ENCODE measurements around the gene TMEM69. TPM values are rescaled to one million over a fixed set of nuclear protein-coding genes. Genes with fewer than 3 reads are reported as not detected.
"Not testable (repeated sequence)": the region's sequence is repeated elsewhere in the genome, so short reads cannot be mapped to it uniquely, and the experiment has no call there.

TMEM69 gene
- total RNA-seq, 4 donors from 2014 or later = 10.4 to 17.4 (median 13.6) TPM

DNA sequence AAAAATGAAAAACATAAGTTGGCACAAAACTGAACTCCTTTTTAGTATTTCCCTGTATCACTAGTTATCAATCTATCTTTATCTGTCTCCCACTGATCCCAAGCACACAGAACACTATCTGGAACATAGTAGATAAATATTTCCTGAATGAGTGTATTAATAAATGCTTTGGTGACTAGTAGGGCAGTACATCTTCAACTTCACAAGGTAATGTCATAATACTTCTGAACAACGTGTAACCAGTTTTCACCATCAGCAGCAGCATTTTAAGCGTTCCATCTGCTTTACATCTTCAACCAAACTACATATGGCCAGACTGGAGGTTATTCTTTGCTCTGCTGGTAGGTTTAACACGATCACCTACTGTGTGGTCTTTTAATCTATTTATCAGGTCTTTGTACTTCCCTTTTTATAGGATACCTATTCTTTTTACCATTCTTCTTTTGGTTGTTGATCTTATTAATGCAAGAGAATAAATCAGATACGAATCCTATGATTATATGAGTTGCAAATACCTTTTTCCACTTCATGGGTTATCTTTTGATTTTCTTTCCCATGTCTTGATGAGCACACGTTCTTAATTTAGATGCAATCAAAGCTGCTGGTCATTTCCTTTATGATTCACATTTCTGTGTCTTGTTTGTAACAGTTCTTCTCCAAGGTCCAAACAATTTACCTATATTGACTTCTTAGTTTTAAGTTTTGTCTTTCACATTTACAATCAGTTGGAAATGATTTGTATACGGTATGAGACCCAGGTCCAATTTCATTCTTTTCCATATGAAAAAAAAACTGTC lies 17.9 kb upstream of the TMEM69 start:
- no peaks in the 10 kb centered on the region for H3K9me3 ChIP-seq
- H3K4me1 ChIP-seq = peaks cover 0 to 14% of the 10 kb centered on the region in 2 donors
- DNase-seq = no peak
- TF ChIP-seq, protein P1, sequence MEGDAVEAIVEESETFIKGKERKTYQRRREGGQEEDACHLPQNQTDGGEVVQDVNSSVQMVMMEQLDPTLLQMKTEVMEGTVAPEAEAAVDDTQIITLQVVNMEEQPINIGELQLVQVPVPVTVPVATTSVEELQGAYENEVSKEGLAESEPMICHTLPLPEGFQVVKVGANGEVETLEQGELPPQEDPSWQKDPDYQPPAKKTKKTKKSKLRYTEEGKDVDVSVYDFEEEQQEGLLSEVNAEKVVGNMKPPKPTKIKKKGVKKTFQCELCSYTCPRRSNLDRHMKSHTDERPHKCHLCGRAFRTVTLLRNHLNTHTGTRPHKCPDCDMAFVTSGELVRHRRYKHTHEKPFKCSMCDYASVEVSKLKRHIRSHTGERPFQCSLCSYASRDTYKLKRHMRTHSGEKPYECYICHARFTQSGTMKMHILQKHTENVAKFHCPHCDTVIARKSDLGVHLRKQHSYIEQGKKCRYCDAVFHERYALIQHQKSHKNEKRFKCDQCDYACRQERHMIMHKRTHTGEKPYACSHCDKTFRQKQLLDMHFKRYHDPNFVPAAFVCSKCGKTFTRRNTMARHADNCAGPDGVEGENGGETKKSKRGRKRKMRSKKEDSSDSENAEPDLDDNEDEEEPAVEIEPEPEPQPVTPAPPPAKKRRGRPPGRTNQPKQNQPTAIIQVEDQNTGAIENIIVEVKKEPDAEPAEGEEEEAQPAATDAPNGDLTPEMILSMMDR (IDR thresholded peaks at IDR 0.05) = no peak
- no peak for TF ChIP-seq POLR2A (IDR thresholded peaks at IDR 0.05)
- H3K4me3 ChIP-seq = no peak overlapping the region
- intact Hi-C loops (cut with DNase I; ENCODE audit: low total_unique reads) = no loop called here
- no peak overlapping the region for H3K27ac ChIP-seq
- H3K27me3 ChIP-seq = no peaks in the 10 kb centered on the region
- H3K36me3 ChIP-seq = no peaks in the 10 kb centered on the region

DNA sequence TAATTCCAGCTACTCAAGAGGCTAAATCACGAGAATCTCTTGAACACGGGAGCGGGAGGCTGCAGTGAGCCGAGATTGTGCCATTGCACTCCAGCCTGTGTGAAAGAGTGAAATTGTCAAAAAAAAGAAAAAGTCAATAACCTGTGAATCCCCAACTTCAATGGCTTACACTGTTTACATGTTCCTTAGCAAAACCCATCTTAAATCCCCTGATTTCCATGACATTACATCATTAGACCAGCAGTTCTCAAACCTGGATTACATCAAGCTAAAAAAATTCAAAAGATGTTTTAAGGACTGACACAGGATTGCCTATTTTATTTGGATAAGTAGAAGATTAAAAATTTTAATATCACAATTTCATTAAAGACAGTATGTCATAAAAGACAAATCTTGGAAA lies 14.0 kb upstream of the TMEM69 start:
- intact Hi-C loops (cut with DNase I; ENCODE audit: low total_unique reads) = no loop called here
- DNase-seq = no peak
- H3K27ac ChIP-seq = no peak overlapping the region
- no peaks in the 10 kb centered on the region for H3K27me3 ChIP-seq
- TF ChIP-seq, protein P1 (IDR thresholded peaks at IDR 0.05) = no peak
- TF ChIP-seq POLR2A (IDR thresholded peaks at IDR 0.05) = no peak
- no peaks in the 10 kb centered on the region for H3K36me3 ChIP-seq
- H3K9me3 ChIP-seq = no peaks in the 10 kb centered on the region
- peaks cover 0 to 17% of the 10 kb centered on the region in 2 donors for H3K4me1 ChIP-seq
- H3K4me3 ChIP-seq = no peak overlapping the region

DNA sequence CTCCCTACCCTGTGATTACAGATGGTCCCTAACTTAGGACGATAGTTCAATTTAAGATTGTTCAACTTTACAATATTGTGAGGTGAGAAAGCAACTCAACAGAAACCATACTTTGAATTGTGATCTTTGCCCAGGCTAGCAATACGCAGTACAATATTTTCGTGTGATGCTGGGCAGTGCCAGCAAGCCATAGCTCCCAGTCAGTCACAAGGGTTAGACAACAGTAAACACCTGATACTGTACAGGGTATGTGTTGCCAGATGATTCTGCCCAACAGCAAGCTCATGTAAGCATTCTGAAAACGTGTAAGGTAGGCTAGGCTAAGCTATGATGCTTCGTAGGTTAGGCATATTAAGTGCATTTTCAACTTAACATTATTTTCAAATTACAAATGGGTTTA lies 13.5 kb upstream of the TMEM69 start:
- Histone ChIP-seq H3K27ac (no peak overlapping the region), H3K4me1 (peaks cover 5 to 15% of the 10 kb centered on the region in 2 donors), H3K27me3 (no peaks in the 10 kb centered on the region), H3K4me3 (no peak overlapping the region), H3K36me3 (no peaks in the 10 kb centered on the region), H3K9me3 (no peaks in the 10 kb centered on the region)
- DNase-seq = no peak
- intact Hi-C loops (cut with DNase I; ENCODE audit: low total_unique reads) = no loop called here
- TF ChIP-seq POLR2A (IDR thresholded peaks at IDR 0.05) = no peak
- TF ChIP-seq, protein P1 (IDR thresholded peaks at IDR 0.05) = no peak

DNA sequence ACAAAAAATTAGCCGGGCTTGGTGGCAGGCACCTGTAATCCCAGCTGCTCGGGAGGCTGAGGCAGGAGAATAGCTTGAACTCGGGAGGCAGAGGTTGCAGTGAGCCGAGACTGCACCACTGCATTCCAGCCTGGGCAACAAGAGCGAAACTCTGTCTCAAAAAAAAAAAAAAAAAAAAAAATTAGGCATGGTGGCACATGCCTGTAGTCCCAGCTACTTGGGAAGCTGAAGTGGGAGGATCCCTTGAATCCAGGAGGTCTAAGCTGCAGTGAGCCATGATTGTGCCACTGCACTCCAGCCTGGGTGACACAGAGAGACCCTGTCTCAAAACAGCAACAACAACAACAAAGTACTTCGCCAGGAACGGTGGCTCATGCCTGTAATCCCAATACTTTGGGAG lies 11.4 kb upstream of the TMEM69 start:
- H3K4me1 ChIP-seq = peaks cover 7 to 11% of the 10 kb centered on the region in 2 donors
- H3K27ac ChIP-seq; H3K9me3 ChIP-seq; H3K27me3 ChIP-seq; H3K4me3 ChIP-seq; DNase-seq; intact Hi-C loops (cut with DNase I; ENCODE audit: low total_unique reads); H3K36me3 ChIP-seq: not testable (repeated sequence)

DNA sequence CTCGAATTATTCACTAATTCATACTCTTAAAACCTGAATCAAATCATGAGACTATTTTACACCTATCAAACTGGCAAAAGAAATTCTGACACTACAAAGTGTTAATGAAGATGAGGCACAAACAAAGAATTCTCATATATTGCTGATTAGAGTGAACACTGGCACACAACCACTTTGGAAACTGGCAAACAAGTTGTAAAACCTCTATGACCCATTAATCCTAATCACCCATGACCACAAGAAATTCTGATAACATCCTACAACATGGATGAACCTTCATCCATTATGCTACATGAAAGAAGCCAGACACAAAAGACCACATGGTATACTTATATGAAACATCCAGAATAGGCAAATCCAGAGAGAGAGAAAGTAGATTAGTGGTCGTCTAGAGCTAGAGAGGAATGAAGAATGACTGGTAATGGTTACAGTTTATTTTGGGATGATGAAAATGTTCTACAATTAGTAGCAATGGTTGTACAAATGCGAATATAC lies 10.2 kb upstream of the TMEM69 start:
- Histone ChIP-seq H3K9me3 (no peaks in the 10 kb centered on the region), H3K4me3 (no peak overlapping the region), H3K27me3 (no peaks in the 10 kb centered on the region), H3K4me1 (peaks cover 12 to 13% of the 10 kb centered on the region in 2 donors), H3K36me3 (no peaks in the 10 kb centered on the region), H3K27ac (no peak overlapping the region)
- DNase-seq = no peak
- TF ChIP-seq, protein P1 (IDR thresholded peaks at IDR 0.05) = no peak
- no peak for TF ChIP-seq POLR2A (IDR thresholded peaks at IDR 0.05)
- intact Hi-C loops (cut with DNase I; ENCODE audit: low total_unique reads) = no loop called here

Measured in uterus (tissue), 4 donors.